Omental fat pad (tissue), 4 donors: Measurements from ENCODE around the gene TTLL11. TPM values are rescaled to one million over a fixed set of nuclear protein-coding genes. Genes with fewer than 3 reads are reported as not detected.
A peak's percentile ranks its signal among the peaks of the same experiment; 100 is the strongest.
"Not testable (repeated sequence)": the region's sequence is repeated elsewhere in the genome, so short reads cannot be mapped to it uniquely, and the experiment has no call there.

Experiments
- ATAC-seq: fragments of 150-250 bp; one replicate; pipeline ENCODE4 v1.9.1; 2016; ENCODE audit warnings: mild to moderate bottlenecking, moderate library complexity; ENCODE audit not compliant: low FRiP score
- DNase-seq: peaks from one replicate; pipeline ENCODE4 v3.0.0-alpha.2; 2019; ENCODE audit warnings: low spot score
- CTCF ChIP-seq, 3 donors: fragments of 450-650 bp; IDR thresholded peaks; one replicate each; pipeline ENCODE4 v1.5.1; 2016 to 2017; ENCODE audit warnings: antibody characterized with exemption in 3 of 3, mild to moderate bottlenecking in 3 of 3, moderate library complexity in 2 of 3
- total RNA-seq, 4 donors: library from RNA; depleted of rRNA; stranded (reverse); fragments of >200 nt; gene quantifications; one replicate each; pipeline ENCODE4 v1.1.0, GENCODE V29; 2016

TTLL11 gene
- total RNA-seq, 4 donors from 2014 or later, result 7.0 to 16.0 (median 10.2) TPM

DNA sequence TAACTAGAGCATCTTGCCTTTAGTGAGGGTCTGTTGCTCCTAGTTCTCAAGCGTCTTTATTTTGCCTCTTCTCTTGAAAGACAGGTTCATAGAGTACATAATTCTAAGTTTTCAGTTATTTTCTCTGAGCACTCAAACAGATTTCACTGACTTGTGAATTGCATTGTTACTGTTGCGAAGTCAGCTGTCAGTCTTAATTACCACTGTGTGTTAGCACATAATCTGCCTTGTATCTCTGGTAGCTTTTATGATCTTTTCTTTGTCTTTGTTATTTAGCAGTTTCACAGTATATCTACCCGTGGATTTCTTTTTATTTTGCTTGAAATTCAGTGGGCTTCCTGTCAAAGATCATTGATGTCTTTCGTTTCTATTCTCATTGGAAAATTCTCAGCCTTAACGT is 192.9 kb downstream of the TTLL11 start:
- ATAC-seq (no peak), DNase-seq (no peak)
- no peak for TF ChIP-seq CTCF (IDR thresholded peaks at IDR 0.05)

GRCh38 chr9:121898856-121899255 is 194.3 kb downstream of the TTLL11 start:
- no peak for ATAC-seq
- no peak for DNase-seq
- TF ChIP-seq CTCF (IDR thresholded peaks at IDR 0.05), result no peak

GRCh38 chr9:121897140-121897539 is 196.0 kb downstream of the TTLL11 start:
- TF ChIP-seq CTCF (IDR thresholded peaks at IDR 0.05), result no peak
- ATAC-seq (no peak), DNase-seq (no peak)

GRCh38 chr9:121896545-121896943 is 196.6 kb downstream of the TTLL11 start:
- no peak for DNase-seq
- no peak for ATAC-seq
- no peak for TF ChIP-seq CTCF (IDR thresholded peaks at IDR 0.05)

- ATAC-seq (peak; percentile 53), DNase-seq (no peak)
- no peak for TF ChIP-seq CTCF (IDR thresholded peaks at IDR 0.05)
These were observed 197.1 kb downstream of the TTLL11 start for GRCh38 chr9:121895818-121896544.

DNA sequence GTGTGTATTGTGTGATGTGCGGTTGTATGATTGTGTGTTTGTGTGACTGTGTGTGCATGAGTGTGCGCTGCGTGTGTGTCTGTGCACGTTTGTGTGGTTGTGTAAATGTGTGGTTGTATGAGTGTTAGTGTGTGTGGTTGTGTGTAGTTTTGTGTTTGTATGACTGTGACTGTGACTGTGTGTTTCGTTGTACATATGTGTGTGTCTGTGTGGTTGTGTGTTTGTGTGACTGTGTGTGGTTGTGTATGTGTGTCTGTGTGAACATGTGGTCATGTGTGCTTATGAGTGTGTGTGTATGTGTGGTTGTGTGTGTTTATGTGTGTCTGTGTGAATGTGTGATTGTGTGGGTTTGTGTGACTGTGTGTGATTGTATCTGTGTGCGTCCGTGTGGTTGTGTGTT is 197.8 kb downstream of the TTLL11 start:
- no peak for ATAC-seq
- TF ChIP-seq CTCF (IDR thresholded peaks at IDR 0.05), result no peak
- DNase-seq, result no peak

DNA sequence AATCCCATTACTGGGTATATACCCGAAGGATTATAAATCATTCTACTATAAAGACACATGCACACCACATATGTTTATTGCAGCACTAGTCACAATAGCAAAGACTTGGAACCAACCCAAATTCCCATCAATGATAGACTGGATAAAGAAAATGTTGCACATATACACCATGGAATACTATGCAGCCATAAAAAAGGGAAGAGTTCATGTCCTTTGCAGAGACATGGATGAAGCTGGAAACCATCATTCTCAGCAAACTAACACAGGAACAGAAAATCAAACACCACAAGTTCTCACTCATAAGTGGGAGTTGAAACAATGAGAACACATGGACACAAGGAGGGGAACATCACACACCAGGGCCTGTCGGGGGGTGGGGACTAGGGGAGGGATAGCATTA is 198.7 kb downstream of the TTLL11 start:
- DNase-seq, ATAC-seq: not testable (repeated sequence)
